Fibroblast of lung (primary cell): ENCODE measurements around the gene PLEKHN1. TPM values are rescaled to one million over a fixed set of nuclear protein-coding genes. Genes with fewer than 3 reads are reported as not detected.
A peak's percentile ranks its signal among the peaks of the same experiment; 100 is the strongest.

Source experiments
- DNase-seq, 2 donors: peaks; one replicate each; pipeline versions ENCODE4 v3.0.0 to v3.0.0-alpha.2; 2010; ENCODE audit warnings: low read depth in 2 of 2
- H2AFZ ChIP-seq: 2 replicates; pipeline ENCODE4 v1.5.1; 2012; ENCODE audit warnings: low read length, control low read depth, inconsistent platforms
- H3K27ac ChIP-seq: 2 replicates; pipeline ENCODE4 v1.5.1; 2011; ENCODE audit warnings: low read length, control low read depth; ENCODE audit not compliant: insufficient read depth
- H3K27me3 ChIP-seq: 2 replicates; pipeline ENCODE4 v1.5.1; 2011; ENCODE audit warnings: mild to moderate bottlenecking, low read length; ENCODE audit not compliant: control insufficient read depth, insufficient read depth
- H3K36me3 ChIP-seq: 2 replicates; pipeline ENCODE4 v1.5.1; 2011; ENCODE audit warnings: low read length; ENCODE audit not compliant: control insufficient read depth, insufficient read depth
- H3K4me1 ChIP-seq: 2 replicates; pipeline ENCODE4 v1.5.1; 2011; ENCODE audit warnings: low read length; ENCODE audit not compliant: control insufficient read depth, insufficient read depth; ENCODE audit errors: extremely low read depth
- H3K4me2 ChIP-seq: 2 replicates; pipeline ENCODE4 v1.5.1; 2011; ENCODE audit warnings: low read length, control low read depth; ENCODE audit not compliant: insufficient read depth; ENCODE audit errors: extremely low read depth
- H3K4me3 ChIP-seq, 4 experiments: fragments of 200-600 bp in 1 of 4; sonication (generic) in 1 of 4; replicated peaks in 1 of 4; 2 replicates each; pipeline ENCODE4 v1.5.1; 2011 to 2016; ENCODE audit warnings: low read length in 4 of 4, low read depth in 3 of 4, mild to moderate bottlenecking in 3 of 4, control low read depth in 2 of 4, inconsistent platforms in 1 of 4, mixed read lengths in 1 of 4; ENCODE audit not compliant: insufficient read depth in 1 of 4; ENCODE audit errors: control extremely low read depth in 1 of 4
- H3K79me2 ChIP-seq: 2 replicates; pipeline ENCODE4 v1.5.1; 2012; ENCODE audit warnings: mild to moderate bottlenecking, low read length, inconsistent platforms; ENCODE audit not compliant: control insufficient read depth, insufficient read depth
- H3K9ac ChIP-seq: 2 replicates; pipeline ENCODE4 v1.5.1; 2011; ENCODE audit warnings: mild to moderate bottlenecking, low read length, control low read depth; ENCODE audit not compliant: insufficient read depth
- H3K9me3 ChIP-seq: 2 replicates; pipeline ENCODE4 v1.5.1; 2012; ENCODE audit warnings: low read depth, low read length; ENCODE audit not compliant: control insufficient read depth, insufficient read depth
- H4K20me1 ChIP-seq: 2 replicates; pipeline ENCODE4 v1.5.1; 2011; ENCODE audit warnings: low read length; ENCODE audit not compliant: control insufficient read depth, insufficient read depth; ENCODE audit errors: extremely low read depth
- EZH2 ChIP-seq: IDR thresholded peaks from 2 replicates; pipeline ENCODE4 v1.5.1; 2012; ENCODE audit warnings: low read length, control low read depth, mild to moderate bottlenecking; ENCODE audit errors: missing control alignments
- polyA plus RNA-seq, 2 donors: library from polyadenylated mRNA; depleted of rRNA in 1 of 2; stranded (reverse) in 1 of 2; unstranded in 1 of 2; fragments of >200 nt; gene quantifications; 2 replicates each; pipeline ENCODE4 v1.2.1, GENCODE V29; 2011 to 2012; ENCODE audit warnings: missing spikeins in 1 of 2
- total RNA-seq: library from RNA; depleted of rRNA; stranded (reverse); fragments of >200 nt; gene quantifications from 2 replicates; pipeline ENCODE4 v1.2.1, GENCODE V29; 2014
- TF ChIP-seq, protein P1 (sequence below), 2 donors: IDR thresholded peaks in 1 of 2; conservative IDR thresholded peaks in 1 of 2; 1 replicate in 1 of 2; 2 replicates in 1 of 2; pipeline ENCODE4 v1.5.1; 2011 to 2012; ENCODE audit warnings: low read length in 2 of 2, control low read depth in 1 of 2, inconsistent platforms in 1 of 2, low read depth in 1 of 2, mild to moderate bottlenecking in 1 of 2

Gene PLEKHN1
- total and polyA plus RNA-seq, 2 donors (not counting 1 experiment from before 2014, with no cell fraction given), result 0.17 to 0.41 TPM

DNA sequence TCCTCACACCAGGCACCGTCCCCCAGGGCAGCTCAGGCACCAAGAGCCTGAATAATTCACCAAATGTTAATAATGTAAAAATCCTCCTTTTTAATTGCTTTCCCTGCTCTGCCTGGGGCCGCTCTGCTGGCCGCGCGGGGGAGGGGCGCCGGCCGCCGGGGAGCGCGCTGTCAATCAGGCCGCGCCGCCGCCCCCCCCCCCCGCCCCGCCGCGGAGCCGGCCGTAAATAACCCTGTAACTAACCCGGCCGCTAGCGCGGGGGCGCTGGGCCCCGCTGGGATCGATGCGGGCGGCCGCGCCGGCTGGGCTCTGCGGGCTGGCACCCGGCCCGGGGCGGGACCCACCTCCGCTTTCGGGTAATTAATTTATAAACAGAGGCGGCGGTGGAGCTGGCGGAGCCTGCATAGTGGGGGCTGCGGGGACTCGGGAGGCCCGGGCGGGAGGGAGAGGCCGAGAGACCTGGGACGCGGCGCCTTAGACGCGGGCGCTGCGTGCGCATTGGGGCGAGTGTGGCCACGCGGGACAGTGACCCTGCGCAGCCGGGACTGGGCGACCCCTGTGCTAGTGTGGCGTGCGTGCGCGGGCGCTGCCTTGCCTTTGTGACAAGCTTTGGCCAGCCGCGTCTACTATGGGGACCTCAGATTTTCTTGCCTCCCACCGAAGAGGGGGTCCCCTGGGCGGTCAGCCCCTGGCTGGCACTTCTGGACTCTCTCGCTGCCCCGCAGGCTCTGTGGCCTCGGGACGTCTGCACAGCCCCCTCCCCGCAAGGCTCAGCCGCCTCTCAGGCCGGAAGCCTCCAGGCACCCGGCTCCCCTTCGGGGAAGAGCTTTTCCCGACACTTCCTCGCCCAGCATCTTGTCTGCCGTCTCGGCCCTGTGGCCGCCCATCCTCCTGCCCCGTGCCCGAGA, 25.9 kb upstream of the PLEKHN1 start:
- Histone ChIP-seq H3K9ac (peak overlapping the region; percentile 55), H3K4me3 (peak overlapping the region in 2 of 4 experiments; percentile 10 to 31), H3K27ac (peak overlapping the region; percentile 4), H3K36me3 (peaks cover 4% of the 10 kb centered on the region), H3K9me3 (no peaks in the 10 kb centered on the region), H3K4me2 (peak overlapping the region; percentile 78), H3K4me1 (peaks cover 24% of the 10 kb centered on the region), H3K27me3 (peaks cover 2% of the 10 kb centered on the region), H4K20me1 (no peaks in the 10 kb centered on the region), H2AFZ (no peak overlapping the region), H3K79me2 (no peaks in the 10 kb centered on the region)
- peak; percentile 77 to 80 for DNase-seq
- TF ChIP-seq EZH2, result peak; percentile 6
- TF ChIP-seq, protein P1, sequence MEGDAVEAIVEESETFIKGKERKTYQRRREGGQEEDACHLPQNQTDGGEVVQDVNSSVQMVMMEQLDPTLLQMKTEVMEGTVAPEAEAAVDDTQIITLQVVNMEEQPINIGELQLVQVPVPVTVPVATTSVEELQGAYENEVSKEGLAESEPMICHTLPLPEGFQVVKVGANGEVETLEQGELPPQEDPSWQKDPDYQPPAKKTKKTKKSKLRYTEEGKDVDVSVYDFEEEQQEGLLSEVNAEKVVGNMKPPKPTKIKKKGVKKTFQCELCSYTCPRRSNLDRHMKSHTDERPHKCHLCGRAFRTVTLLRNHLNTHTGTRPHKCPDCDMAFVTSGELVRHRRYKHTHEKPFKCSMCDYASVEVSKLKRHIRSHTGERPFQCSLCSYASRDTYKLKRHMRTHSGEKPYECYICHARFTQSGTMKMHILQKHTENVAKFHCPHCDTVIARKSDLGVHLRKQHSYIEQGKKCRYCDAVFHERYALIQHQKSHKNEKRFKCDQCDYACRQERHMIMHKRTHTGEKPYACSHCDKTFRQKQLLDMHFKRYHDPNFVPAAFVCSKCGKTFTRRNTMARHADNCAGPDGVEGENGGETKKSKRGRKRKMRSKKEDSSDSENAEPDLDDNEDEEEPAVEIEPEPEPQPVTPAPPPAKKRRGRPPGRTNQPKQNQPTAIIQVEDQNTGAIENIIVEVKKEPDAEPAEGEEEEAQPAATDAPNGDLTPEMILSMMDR (conservative IDR thresholded peaks at IDR 0.05 in 1 of 2, IDR thresholded peaks at IDR 0.05 in 1 of 2; ENCODE audit: low read depth in 1 of 2, low read length in 2 of 2), result no peak

DNA sequence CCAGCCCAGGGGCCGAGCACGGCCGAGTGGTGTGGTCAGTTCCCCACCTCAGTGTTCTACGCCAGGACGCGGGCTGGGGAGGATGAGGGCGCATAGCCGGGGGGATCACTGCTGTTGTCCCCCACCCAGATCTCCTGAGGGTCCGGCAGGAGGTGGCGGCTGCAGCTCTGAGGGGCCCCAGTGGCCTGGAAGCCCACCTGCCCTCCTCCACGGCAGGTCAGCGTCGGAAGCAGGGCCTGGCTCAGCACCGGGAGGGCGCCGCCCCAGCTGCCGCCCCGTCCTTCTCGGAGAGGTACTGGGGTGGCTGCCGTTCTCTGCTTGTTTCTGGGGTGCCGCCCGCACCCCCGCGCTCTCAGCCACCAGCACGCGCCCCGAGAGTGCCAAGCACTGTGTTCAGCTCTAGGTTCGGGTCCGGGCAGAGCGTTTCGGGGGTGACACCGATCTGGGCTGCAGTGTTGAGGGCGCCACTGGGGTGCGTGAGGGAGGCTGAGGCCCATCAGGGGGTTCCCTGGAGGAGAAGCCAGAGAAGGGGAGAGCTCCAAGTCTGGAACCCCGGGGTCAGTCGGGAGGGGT, 25.2 kb upstream of the PLEKHN1 start:
- H2AFZ ChIP-seq, result no peak overlapping the region
- H3K4me1 ChIP-seq, result peaks cover 24% of the 10 kb centered on the region
- no peak for DNase-seq
- no peaks in the 10 kb centered on the region for H3K79me2 ChIP-seq
- H3K36me3 ChIP-seq, result peaks cover 7% of the 10 kb centered on the region
- H3K27ac ChIP-seq, result peak overlapping the region; percentile 4
- peak overlapping the region; percentile 25 for H3K4me2 ChIP-seq
- H3K27me3 ChIP-seq, result no peaks in the 10 kb centered on the region
- H3K9ac ChIP-seq, result peak overlapping the region; percentile 55
- no peaks in the 10 kb centered on the region for H3K9me3 ChIP-seq
- peak overlapping the region in 1 of 4 experiments; percentile 27 for H3K4me3 ChIP-seq
- TF ChIP-seq EZH2, result no peak
- TF ChIP-seq, protein P1 (conservative IDR thresholded peaks at IDR 0.05 in 1 of 2, IDR thresholded peaks at IDR 0.05 in 1 of 2; ENCODE audit: low read depth in 1 of 2, low read length in 2 of 2), result no peak
- no peaks in the 10 kb centered on the region for H4K20me1 ChIP-seq

DNA sequence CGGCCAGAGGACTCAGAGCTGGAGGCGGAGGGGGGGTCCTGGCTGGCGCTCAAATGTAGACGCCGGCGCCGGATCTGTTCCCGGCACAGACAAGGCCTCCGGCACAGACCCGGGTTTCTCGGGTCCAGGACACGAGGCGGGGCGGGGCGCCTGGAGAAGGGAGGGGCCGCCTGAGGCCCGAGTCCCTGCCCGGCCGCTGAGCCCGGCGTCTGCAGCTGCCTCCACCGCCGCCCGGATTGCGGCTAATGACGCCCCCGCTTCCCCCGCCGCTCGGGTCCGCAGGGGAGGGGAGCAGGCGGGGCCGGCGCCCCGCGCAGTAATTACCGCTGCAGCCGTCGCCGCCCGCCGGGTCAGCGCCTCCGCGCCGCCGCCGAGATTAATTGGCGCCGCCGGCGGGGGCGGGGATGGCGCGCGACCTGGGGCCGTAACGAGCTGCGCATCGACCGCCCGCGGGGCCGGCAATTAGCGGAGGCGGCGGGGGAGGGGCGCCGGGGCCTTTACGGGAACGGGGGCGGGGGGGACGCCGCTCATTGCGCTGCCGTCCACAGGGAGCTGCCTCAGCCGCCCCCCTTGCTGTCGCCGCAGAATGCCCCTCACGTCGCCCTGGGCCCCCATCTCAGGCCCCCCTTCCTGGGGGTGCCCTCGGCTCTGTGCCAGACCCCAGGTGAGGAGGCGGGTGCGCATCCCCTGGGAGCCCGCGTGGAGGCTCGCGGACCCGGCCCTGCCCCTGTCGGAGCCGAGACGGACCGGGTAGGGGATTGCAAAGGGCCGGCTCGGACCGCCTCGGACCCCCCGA, 24.5 kb upstream of the PLEKHN1 start:
- peaks cover 24% of the 10 kb centered on the region for H3K4me1 ChIP-seq
- H3K9me3 ChIP-seq, result no peaks in the 10 kb centered on the region
- no peaks in the 10 kb centered on the region for H3K79me2 ChIP-seq
- H4K20me1 ChIP-seq, result no peaks in the 10 kb centered on the region
- peak; percentile 75 to 90 for DNase-seq
- no peaks in the 10 kb centered on the region for H3K27me3 ChIP-seq
- TF ChIP-seq EZH2, result no peak
- TF ChIP-seq, protein P1 (conservative IDR thresholded peaks at IDR 0.05 in 1 of 2, IDR thresholded peaks at IDR 0.05 in 1 of 2; ENCODE audit: low read depth in 1 of 2, low read length in 2 of 2), result no peak
- H3K36me3 ChIP-seq, result peaks cover 7% of the 10 kb centered on the region
- no peak overlapping the region for H2AFZ ChIP-seq
- peak overlapping the region; percentile 55 for H3K9ac ChIP-seq
- H3K27ac ChIP-seq, result no peak overlapping the region
- peak overlapping the region in 1 of 4 experiments; percentile 27 for H3K4me3 ChIP-seq
- H3K4me2 ChIP-seq, result no peak overlapping the region
